ENCODE data around the gene TMEM219. TPM values are rescaled to one million over a fixed set of nuclear protein-coding genes. Genes with fewer than 3 reads are reported as not detected.

TMEM219 gene
- total and polyA plus RNA-seq, 10 of the 15 experiments (the other 5 are each of a cell fraction or from before 2014, with no cell fraction given), result 33.6 to 74.6 (median 56.5) TPM

GRCh38 chr16:29987371-29988085, 25.6 kb downstream of the TMEM219 start:
- no peak for FAIRE-seq
- CTCF ChIA-PET, result no interaction called here
- Histone ChIP-seq H3K4me3 (no peak overlapping the region), H3K9ac (ENCODE audit: control insufficient read depth, insufficient read depth, low read length) (no peak overlapping the region), H3K4me1 (ENCODE audit: control insufficient read depth, insufficient read depth, low read length) (no peaks in the 10 kb centered on the region), H3K27me3 (replicated peaks in 1 of 2; ENCODE audit: control insufficient read depth in 2 of 2, insufficient read depth in 2 of 2, low read length in 1 of 2) (no peaks in the 10 kb centered on the region), H3K79me2 (ENCODE audit: control insufficient read depth, insufficient read depth, low read length) (no peaks in the 10 kb centered on the region), H3K9me3 (replicated peaks; ENCODE audit: control insufficient read depth, insufficient read depth, low read length) (no peaks in the 10 kb centered on the region), H3K4me2 (ENCODE audit: control insufficient read depth, insufficient read depth) (no peak overlapping the region), H4K20me1 (ENCODE audit: control insufficient read depth, insufficient read depth) (no peaks in the 10 kb centered on the region), H3K36me3 (ENCODE audit: control insufficient read depth in 2 of 2, insufficient read depth in 2 of 2, low read length in 1 of 2) (peaks cover 19 to 43% of the 10 kb centered on the region in 2 experiments), H3K27ac (ENCODE audit: control insufficient read depth, insufficient read depth) (no peak overlapping the region), H2AFZ (ENCODE audit: control insufficient read depth, low read depth, low read length) (no peak overlapping the region)
- in situ Hi-C loops (cut with MboI) (no loop called here), intact Hi-C loops (cut with micrococcal nuclease; ENCODE audit: unreplicated experiment) (no loop called here)
- TF ChIP-seq EZH2 (IDR thresholded peaks at IDR 0.05; ENCODE audit: borderline replicate concordance, control insufficient read depth, low read depth, low read length), result no peak
- TF ChIP-seq FOS (IDR thresholded peaks at IDR 0.05; ENCODE audit: borderline replicate concordance, extremely low read depth, insufficient read length), result no peak
- no peak for TF ChIP-seq MYB (IDR thresholded peaks at IDR 0.05; ENCODE audit: borderline replicate concordance, low read depth, low read length)
- TF ChIP-seq JUNB (IDR thresholded peaks at IDR 0.05), result no peak
- TF ChIP-seq CEBPB (IDR thresholded peaks at IDR 0.05; ENCODE audit: borderline replicate concordance in 1 of 2, low read depth in 2 of 2, low read length in 2 of 2), result no peak
- POLR2A ChIA-PET, result interaction anchor here (1.0 to 1.1 kb wide), 2 partner anchors 14 to 122 kb away, joined by 3 read pairs; partner anchors contain the start of gene TAOK2
- SMC1A ChIA-PET (ENCODE audit: uncharacterized antibody, unreplicated experiment), result no interaction called here
- RAD21 ChIA-PET (ENCODE audit: unreplicated experiment), result no interaction called here
- ATAC-seq, result no peak
- no TSS peak for BruUV-seq (replicated peaks)
- no peak for DNase-seq (ENCODE audit: low read depth, low spot score)
- 98% methylated on average over 33 of the region's 35 CpGs for WGBS (ENCODE audit: insufficient coverage, insufficient replicate concordance, low lambda C conversion rate, missing lambda C conversion rate)

Measured in GM12878 (cell line).